Activated CD4-positive, CD25-positive, alpha-beta regulatory T cell treated with anti-CD3 and anti-CD28 coated beads, Interleukin-2, amount 50 U/mL, for 24 hours (primary cell): ENCODE measurements around the gene DLEC1.
"Not testable (repeated sequence)": the region's sequence is repeated elsewhere in the genome, so short reads cannot be mapped to it uniquely, and the experiment has no call there.

Experiments
- ATAC-seq, 2 donors: fragments of 150-1000 bp; cut with Tn5 transposase; one replicate each; pipeline ENCODE4 v1.10.0; 2021; ENCODE audit warnings: mild to moderate bottlenecking in 1 of 2, moderate library complexity in 1 of 2

The DLEC1 gene

DNA sequence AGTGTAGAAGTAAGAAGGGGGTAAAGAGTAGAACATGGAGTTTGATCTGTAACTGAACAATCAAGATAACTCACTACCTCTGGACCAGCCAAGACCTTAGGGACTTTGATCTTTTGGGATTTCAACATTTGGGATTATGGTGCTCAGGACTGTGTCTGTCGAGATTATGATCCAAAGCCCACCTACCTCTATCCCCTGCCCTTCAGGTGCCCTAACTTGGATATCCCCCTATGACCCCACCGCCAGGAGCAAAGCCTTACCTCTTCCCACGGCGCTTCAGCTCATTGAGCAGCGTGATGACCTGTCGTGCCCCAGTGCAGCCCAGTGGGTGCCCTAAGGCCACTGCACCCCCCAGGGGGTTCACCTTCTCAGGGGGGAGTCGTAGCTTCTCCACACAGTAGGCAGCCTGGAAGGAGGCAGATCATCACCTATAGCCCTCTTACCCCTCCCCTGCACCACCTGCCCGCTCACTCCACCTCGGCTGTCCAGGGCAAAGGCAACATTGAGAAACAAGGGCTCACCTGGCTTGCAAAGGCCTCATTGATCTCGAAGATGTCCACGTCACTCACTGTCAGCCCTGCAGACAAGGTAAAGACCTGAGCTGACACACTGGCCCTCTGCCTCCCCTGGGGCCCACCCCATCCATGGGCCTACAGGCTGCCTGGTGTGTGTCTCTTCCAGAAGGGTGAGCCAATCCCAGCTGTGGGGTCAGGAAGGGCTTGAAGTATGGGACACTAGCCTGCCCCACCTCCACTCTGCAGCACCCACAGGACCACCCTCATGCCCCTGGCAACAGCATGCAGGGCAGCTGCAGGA is 86.5 kb downstream of the DLEC1 start:
- no peak for ATAC-seq

DNA sequence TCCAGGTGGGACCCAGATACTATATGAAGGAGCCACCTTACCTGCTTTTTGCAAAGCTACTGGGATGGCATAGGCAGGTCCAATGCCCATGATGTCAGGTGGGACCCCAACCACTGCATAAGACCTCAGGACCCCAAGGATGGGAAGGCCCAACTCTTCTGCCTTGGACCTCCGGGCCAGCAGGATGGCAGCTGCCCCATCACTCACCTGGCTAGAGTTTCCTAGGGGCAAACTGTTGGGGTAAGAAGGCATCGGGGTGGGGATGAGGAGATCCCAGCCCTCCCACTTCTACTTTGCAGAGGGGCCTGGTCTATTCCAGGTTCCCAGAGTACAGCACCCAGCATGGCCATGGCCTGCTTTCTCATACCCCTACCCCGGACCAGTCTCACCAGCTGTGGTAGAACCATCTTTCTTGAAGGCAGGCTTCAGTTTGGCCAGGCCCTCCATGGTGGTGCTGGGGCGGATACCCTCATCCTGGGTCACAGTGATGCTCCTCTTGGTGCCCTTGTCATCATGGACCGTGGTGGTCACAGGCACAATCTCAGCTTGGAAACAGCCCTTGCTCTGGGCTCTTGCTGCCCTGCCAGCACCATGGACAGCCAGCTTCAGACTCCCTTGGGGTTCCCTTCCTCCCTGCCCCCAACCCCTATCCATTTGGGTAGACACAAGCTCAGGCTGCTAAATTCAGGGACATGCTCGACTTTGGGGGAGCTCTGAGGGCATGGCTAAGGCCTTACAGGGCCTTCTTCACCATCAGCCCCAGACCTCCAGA is 87.3 kb downstream of the DLEC1 start:
- ATAC-seq: no peak

- ATAC-seq: no peak
These were observed 88.7 kb downstream of the DLEC1 start for GRCh38 chr3:38127611-38128302.

DNA sequence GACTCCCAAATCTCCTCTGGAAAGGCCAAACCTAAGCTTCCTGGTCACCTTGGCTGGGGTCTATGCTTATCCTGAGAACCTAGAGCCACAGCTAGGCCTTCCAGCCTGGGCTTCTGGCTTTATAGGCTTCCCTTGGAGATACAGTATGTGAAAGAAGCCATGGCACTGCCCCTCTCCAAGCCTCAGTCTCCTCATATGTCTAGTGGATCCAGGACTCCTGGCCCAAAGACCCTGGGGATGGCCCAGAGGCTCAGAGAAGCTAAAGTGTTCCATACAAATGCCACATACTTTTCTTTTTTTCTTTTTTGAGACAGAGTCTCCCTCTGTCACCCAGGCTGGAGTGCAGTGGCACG is 89.3 kb downstream of the DLEC1 start:
- ATAC-seq: no peak

GRCh38 chr3:38129058-38129457 is 90.0 kb downstream of the DLEC1 start:
- ATAC-seq: no peak

DNA sequence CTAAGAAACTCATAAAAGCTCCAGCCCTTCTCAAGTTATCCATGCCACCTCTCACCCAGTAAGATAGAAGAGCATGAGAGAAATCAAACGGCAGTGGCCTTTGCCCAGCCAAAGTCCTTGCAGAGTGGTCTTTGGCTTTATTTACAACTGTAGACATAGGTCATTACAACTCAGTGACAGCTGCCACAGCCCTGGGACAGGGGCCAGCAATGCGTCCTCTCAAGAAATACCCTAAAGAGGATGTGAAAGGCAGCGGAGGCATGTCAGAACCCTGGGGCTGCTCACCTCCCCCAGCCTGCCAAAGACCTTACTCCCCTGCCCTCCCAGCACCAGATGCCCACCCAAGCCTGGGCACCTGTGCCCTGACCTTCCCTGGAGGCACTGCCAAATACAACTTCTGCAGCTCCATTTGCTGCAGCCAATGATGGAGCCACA is 91.6 kb downstream of the DLEC1 start:
- no peak for ATAC-seq

DNA sequence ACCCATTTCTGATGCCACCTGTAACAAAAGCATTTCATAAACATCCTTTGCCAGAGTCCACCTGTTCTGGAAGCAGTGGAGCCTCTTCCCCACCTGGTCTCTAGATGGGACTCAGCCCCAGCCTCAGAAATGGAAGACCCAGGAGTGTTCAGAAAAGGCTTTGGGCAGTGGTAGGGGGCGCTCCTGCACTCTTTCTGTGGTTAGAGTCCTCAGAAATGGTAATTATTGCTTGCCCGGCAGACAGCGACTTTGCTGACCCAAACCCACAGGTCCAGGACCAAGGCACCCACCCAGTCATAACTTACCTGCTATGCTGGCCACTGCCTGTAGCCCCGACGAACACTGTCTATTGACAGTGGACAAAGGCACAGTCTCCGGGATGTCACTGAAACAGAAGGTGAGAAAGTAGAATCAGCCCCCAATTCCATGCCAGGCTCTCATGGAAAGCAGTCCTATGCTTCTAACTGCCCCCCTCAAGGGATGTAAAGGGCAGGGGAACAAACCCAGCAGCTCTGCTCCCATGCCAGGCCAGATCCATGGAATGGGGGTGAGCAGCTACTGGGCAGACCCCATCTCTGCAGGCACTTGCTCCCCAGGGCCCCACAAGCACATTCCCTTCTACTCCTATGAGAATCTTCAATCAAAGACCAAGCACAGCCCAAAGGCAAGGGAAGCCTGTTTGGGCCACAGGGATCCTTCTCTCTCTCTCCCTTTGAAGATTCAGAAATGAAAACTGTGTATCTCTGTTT is 92.8 kb downstream of the DLEC1 start:
- no peak for ATAC-seq

- ATAC-seq: no peak
These were observed 94.2 kb downstream of the DLEC1 start for GRCh38 chr3:38133209-38133556.

DNA sequence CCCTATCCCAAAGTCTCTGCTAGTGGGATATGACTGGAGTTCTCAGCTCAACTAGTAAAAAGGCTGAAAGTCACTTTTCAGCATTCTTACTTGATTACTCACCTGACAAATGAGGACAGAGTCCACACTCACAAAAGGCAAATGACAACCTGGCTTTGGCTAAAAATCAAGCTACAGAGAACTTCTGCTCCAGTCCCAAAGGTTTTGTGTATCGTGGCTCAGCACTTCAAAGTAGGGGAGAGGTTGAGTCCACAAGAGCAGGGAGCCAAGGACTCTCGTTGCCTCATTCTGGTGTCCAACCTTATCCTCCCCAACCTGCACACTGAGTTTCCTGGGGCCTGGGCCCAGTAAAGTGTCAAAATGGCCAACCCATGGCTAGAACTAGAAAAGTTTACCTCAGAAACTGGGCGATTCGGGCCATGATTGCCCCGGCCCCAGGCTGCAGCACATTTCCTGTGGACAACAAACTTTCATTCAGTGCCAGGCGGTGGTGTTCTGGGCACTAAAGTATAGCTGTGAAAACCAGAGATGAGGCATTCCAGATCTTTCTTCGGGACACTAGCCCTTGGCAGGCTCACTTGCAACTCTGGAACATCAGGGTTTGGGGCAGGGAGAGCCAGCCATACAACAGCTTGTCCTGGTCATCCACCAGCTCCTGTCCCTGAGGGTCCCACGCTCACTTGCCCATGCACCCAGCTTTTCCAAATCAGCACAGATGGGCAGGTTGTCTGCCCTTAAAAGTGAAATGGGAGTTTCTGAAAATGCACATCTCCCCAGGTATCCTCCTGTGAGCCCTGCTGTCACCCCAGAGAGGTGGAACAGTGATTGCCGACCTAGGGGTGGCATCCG is 94.8 kb downstream of the DLEC1 start:
- no peak for ATAC-seq

DNA sequence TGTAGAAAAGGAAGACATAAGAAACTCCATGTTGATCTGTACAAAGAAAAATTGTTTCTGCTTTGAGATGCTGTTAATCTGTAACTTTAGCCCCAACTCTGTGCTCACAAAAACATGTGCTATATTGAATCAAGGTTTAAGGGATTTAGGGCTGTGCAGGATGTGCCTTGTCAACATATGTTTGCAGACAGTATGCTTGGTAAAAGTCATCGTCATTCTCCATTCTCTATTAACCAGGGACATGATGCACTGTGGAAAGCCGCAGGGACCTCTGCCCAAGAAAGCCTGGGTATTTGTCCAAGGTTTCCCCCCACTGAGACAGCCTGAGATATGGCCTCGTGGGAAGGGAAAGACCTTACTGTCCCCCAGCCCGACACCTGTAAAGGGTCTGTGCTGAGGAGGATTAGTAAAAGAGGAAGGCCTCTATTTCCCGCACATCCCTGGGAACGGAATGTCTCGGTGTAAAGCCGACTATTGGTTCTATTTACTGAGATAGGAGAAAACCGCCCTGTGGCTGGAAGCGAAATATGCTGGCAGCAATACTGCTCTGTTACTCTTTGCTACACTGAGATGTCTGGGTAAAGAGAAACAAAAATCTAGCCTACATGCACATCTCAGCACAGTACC is 95.6 kb downstream of the DLEC1 start:
- ATAC-seq: not testable (repeated sequence)

GRCh38 chr3:38135621-38136277 is 96.7 kb downstream of the DLEC1 start:
- not testable (repeated sequence) for ATAC-seq

DNA sequence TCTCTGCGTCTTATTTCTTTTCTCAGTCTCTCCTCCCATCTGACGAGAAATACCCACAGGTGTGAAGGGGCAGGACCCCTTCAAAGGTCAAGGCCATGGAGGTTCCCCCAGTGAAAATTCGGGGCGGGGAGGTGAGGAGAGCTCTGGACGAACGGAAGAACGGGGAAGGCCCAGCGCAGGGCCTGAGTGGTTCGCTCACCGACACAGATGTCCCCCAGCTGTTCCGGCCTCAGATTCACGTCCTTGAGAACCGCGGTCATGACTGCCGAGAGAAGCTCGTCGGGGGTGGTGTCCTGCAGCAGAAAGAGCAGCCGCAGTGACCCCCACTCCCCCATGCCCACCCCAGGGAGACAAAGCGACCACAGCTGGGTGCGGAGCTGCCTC is 97.4 kb downstream of the DLEC1 start:
- no peak for ATAC-seq

GRCh38 chr3:38136777-38137614 is 98.0 kb downstream of the DLEC1 start, which contains the start of gene ACAA1:
TSS of gene ACAA1 (minus strand) at chr3:38137127. CDS start at chr3:38137035, 92 bp downstream.
- ATAC-seq: peak; percentile 96

DNA sequence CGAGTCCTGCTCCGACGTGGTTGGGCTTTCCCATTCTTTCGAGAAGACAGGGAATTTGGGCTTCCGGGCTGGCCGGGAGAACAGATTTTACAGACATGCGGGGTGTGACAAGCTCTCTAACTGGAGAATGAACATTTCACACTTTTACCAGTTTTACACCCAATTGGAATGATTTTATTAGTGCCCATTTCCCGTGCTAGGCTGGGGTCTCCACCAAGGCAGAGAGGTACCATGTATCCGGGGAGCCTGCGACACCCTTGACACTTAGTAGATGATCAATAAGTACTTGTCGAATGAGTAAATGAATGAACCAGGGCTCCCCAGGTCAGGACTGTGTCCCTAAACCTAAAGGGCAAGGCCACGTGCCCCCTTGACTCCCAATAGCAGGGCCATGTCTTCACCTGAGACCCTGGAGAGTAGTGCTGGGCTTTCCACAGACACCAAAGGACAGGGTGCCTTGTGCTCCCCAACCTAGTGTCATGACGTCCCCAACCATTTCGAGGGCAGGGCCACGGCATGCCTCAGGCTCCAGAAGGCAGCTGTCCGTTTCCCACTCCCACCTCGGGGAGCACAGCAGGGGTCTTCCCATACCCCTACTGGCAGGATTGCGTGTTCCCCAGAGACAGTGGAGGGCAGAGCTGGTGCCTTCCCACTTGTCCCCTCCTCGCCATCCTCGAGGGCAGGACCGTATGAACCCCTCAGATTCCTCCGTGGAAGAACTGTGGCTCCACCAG is 98.8 kb downstream of the DLEC1 start:
- no peak for ATAC-seq

- ATAC-seq: peak; percentile 46 to 48
These were observed 99.6 kb downstream of the DLEC1 start, which contains the start of gene MYD88 for GRCh38 chr3:38138349-38139190. TSS of gene MYD88 (plus strand) at chr3:38138661. CDS start at chr3:38138701, 40 bp downstream.

GRCh38 chr3:38139191-38139590 is 100.2 kb downstream of the DLEC1 start:
- ATAC-seq: no peak

DNA sequence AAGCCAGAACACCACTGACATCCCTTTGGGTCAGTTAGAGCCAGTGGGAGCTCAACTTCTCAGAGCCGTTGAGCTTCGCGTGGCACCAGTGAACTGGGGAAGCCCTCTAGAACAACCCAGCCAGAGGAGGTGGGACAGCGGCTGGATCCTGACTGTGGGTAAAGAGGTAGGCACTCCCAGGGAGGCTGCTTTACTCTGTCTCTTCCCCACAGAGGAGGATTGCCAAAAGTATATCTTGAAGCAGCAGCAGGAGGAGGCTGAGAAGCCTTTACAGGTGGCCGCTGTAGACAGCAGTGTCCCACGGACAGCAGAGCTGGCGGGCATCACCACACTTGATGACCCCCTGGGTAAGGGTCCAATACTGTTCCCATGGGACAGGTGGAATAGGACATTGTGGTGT is 100.6 kb downstream of the DLEC1 start:
- no peak for ATAC-seq
